H1 (cell line): ENCODE data around the gene SYF2. TPM values are rescaled to one million over a fixed set of nuclear protein-coding genes. Genes with fewer than 3 reads are reported as not detected.

Experiments
- CEBPB ChIP-seq: IDR thresholded peaks from 2 replicates; pipeline ENCODE4 v1.6.1; 2012; ENCODE audit warnings: low read depth, low read length
- EGR1 ChIP-seq: IDR thresholded peaks from 2 replicates; pipeline ENCODE4 v1.6.1; 2011; ENCODE audit warnings: low read depth, low read length, borderline replicate concordance
- FOSL1 ChIP-seq: IDR thresholded peaks from 2 replicates; pipeline ENCODE4 v1.6.1; 2011; ENCODE audit warnings: mild to moderate bottlenecking, low read depth, low read length, moderate library complexity; ENCODE audit not compliant: insufficient read depth
- MAFK ChIP-seq: IDR thresholded peaks from 2 replicates; pipeline ENCODE4 v1.6.1; 2012; ENCODE audit warnings: low read depth, mild to moderate bottlenecking, improper control_type of control experiment, low read length
- RBBP5 ChIP-seq: IDR thresholded peaks from 2 replicates; pipeline ENCODE4 v1.7.1; 2012; ENCODE audit warnings: low read depth, mild to moderate bottlenecking, inconsistent platforms, low read length, moderate library complexity, borderline replicate concordance
- TBP ChIP-seq: IDR thresholded peaks from 2 replicates; pipeline ENCODE4 v1.6.1; 2011; ENCODE audit warnings: low read depth, low read length, improper control_type of control experiment
- polyA plus RNA-seq, 7 experiments: library from polyadenylated mRNA; depleted of rRNA in 3 of 7; stranded (reverse) in 5 of 7; unstranded in 2 of 7; fragments of >200 nt in 5 of 7; fragments of 200-250 nt in 2 of 7; gene quantifications; 1 replicate in 5 of 7; 2 replicates in 1 of 7; 4 replicates in 1 of 7; pipeline versions ENCODE4 v1.2.1 to v1.2.3, GENCODE V29; 2011 to 2013; ENCODE audit warnings: missing spikeins in 2 of 7, mixed read lengths in 2 of 7
- total RNA-seq: library from RNA; stranded (reverse); fragmentation: NEBNext Ultra II Directional; extraction: Animal tissue kit (Norgen Biotek cat#: 25700); gene quantifications from 2 replicates; pipeline ENCODE4 v1.2.1, GENCODE V29; 2021
- TF ChIP-seq, protein P1 (sequence below): IDR thresholded peaks from 2 replicates; pipeline ENCODE4 v1.6.1; 2012; ENCODE audit warnings: inconsistent platforms
- TF ChIP-seq, protein P2 (sequence below): IDR thresholded peaks from 2 replicates; pipeline ENCODE4 v1.6.1; 2011; ENCODE audit warnings: low read depth, mild to moderate bottlenecking, low read length; ENCODE audit not compliant: insufficient read depth

The SYF2 gene
- total and polyA plus RNA-seq, 2 of the 8 experiments (the other 6 are each of a cell fraction or from before 2014, with no cell fraction given) = 7.5 to 33.0 TPM

DNA sequence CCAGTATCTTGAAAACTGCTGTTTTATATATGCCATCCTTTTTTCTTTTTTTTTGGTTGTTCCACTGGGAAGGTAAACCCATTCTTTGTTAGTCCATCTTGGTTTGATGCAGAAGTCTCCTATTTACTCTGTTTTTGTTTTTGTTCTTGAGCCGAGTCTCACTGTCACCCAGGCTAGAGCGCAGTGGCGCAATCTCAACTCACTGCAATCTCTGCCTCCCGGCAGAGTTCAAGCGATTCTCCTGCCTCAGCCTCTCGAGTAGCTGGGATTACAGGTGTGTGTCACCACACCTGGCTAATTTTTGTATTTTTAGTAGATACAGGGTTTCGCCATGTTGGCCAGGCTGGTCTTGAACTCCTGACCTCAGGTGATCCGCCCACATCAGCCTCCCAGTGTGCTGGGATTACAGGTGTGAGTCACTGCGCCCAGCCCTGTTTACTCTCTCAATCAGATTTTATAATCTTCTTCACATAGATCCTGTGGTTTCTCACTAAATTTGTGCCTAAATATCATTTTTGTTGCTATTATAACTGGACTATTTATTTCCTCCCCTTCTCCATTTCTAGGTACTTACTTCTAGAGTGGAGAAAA lies 12.5 kb downstream of the SYF2 start (continued):
- TF ChIP-seq, protein P1, sequence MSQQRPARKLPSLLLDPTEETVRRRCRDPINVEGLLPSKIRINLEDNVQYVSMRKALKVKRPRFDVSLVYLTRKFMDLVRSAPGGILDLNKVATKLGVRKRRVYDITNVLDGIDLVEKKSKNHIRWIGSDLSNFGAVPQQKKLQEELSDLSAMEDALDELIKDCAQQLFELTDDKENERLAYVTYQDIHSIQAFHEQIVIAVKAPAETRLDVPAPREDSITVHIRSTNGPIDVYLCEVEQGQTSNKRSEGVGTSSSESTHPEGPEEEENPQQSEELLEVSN = no peak
- TF ChIP-seq EGR1 (no peak), RBBP5 (no peak), TBP (no peak), FOSL1 (no peak), CEBPB (no peak), MAFK (no peak)
- TF ChIP-seq, protein P2, sequence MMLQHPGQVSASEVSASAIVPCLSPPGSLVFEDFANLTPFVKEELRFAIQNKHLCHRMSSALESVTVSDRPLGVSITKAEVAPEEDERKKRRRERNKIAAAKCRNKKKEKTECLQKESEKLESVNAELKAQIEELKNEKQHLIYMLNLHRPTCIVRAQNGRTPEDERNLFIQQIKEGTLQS = no peak
